HG03159 (cell line): ENCODE results near the gene UNC79.

Experiments used
- ATAC-seq: cut with Tn5 transposase; IDR thresholded peaks from one replicate; pipeline ENCODE4 v1.9.1; 2021; ENCODE audit warnings: mild to moderate bottlenecking, moderate library complexity; ENCODE audit not compliant: unreplicated experiment

The UNC79 gene

GRCh38 chr14:93723001-93723400 is 292.3 kb downstream of the UNC79 start:
- ATAC-seq, result no peak

DNA sequence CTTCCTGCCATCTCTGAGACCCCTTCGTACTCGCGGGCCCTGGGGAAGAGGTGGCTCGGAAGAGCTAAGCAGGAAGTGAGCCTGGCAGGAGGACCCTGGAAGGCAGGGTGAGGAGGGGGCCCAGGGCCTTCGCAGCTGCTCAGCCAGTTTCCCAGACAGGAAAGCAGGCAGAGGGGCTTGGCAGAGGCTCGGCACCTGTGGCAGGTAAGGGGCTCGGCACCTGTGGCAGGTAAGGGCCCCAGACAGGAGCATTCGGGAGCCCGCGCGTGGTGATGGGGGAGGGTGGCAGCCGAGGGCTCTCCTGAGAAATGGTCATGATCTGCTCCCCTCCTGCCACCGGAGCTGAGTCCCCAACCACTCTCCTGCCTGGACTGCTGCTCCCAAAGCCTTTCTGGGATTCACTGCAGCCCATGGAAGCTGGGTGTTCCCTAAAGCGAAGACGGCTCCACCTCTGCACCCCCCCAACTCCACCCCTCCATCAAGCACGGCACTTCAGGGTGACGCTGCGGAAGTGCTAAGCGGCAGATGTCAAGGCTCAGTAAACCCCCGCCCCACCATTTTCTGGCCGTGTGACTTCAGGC is 294.4 kb downstream of the UNC79 start:
- ATAC-seq, result no peak

DNA sequence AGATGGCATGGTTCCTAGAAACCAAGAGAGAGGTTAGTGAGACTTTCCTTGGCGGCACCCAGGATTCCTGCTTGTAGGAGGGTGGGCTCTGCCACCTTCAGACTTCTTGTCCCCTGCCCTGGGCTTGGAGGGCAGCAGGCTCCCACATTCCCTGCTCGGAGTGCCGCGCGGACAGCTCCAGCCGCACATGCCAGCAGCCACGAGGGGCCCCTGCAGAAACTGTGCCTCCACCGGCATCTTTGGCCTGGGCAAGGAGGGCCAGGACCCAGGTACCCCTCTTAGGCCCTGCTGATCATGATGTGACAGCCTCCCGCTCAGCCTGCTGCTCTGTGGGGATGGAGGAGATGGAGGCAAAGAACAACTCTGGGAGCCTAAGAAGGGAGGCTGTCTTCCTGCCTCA is 295.3 kb downstream of the UNC79 start:
- no peak for ATAC-seq

DNA sequence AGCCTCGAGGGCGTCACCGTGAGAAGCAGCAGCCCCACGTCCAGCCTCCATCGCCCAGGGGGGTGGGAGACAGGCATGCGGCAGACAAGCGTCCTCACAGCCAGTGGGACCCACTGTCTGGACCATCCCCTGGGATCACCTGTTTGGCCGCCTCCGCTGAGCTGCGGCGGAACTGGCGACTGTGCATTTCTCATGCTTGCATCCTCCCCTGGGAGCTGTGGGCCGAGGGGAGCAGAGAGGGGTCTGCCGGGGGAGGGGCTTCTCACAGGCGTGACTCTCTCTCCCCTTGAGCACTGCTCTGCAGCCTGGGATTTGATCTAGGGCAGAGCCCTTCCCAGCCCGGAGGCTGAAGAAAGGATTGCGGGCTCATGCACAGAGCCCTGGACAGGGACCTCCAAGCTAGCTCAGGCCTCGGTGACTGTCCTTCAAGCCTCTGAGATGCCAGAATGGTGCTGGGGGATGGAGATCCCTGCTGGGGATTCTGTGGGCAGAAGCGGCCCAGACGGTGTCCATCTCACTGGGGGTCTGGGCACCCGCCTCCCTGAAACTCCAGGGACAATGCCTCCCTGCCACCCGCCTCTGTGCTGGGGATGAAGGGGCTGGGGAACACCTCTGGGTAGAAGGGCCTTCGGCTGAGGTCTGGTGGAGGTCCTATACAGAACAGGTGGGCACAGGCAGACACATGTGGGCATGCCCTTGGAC is 296.5 kb downstream of the UNC79 start:
- ATAC-seq, result no peak

GRCh38 chr14:93727917-93728650 is 297.3 kb downstream of the UNC79 start:
- no peak for ATAC-seq

DNA sequence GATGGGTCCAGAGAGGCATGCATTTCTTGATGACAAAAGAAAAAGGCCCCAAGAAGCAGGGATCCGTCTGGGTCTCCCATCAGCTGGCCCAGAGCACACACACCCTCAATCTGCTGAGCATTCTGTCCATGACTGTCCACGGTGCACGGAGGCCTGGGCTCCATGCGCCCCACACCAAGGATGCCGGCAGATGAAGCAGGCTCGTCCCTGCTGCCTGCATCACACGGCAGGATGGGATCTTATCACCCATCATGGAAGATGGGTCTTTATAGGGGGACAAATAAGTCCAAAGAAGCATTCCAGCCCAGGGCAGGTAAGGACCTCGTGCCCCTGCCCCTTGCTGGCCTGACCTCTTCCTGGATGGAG is 297.9 kb downstream of the UNC79 start:
- ATAC-seq, result no peak

GRCh38 chr14:93729993-93730392 is 299.3 kb downstream of the UNC79 start:
- ATAC-seq, result no peak

GRCh38 chr14:93731753-93732152 is 301.0 kb downstream of the UNC79 start:
- no peak for ATAC-seq

- no peak for ATAC-seq
These were observed 301.8 kb downstream of the UNC79 start for GRCh38 chr14:93732524-93732923.

GRCh38 chr14:93733231-93733630 is 302.5 kb downstream of the UNC79 start:
- ATAC-seq, result no peak

DNA sequence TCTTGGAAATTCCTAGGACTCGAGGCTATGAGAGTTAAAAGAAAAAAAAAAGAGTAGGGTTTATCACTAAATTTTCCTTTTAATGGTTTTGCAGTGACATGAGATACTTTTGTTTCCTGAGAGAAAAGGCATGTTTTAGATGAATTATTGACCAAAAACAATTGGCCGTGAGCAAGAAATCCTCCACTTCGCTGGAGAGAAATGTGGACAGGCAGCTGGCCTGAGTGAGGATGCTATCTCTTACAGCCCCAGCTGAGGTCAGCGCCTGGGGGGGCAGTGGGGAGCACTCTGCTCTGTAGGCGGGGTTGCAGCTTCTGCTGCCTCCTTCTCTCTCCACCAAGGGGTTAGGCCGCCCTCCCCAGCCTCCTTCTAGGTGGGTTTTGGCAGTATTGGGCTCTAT is 302.9 kb downstream of the UNC79 start:
- no peak for ATAC-seq

GRCh38 chr14:93734086-93734822 is 303.5 kb downstream of the UNC79 start:
- no peak for ATAC-seq

GRCh38 chr14:93735206-93735605 is 304.5 kb downstream of the UNC79 start:
- no peak for ATAC-seq

DNA sequence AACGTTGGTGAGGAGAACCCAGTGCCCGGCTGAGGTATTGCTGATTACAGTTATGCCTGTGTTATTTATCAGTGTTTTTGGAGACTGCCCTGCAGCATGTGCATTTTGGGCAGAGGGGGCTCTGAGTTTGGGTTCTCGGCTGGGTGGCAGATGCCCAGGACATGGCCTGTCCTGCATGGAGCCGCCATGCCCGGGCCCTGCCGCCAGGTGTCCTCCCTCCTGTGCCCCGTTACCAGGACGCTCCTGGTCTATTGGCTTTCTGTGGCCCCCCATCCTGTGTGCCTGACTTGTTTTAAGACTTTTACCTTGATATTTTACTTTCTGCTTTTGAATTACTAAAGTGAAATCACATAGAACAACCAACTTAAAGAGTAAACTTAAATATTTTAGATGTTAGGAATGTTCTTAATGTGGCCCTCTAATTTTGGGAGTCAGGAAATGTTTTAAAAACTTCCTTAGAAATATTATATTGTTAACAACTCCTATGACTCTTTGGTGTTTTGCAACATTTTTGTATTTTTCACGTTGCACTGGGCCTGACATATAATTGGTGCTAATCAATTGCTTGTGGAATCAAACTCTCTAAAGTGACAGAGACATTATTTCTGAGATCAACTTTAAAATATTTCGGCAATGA is 305.8 kb downstream of the UNC79 start:
- ATAC-seq, result no peak

- ATAC-seq, result no peak
These were observed 306.9 kb downstream of the UNC79 start for GRCh38 chr14:93737634-93738033.

- no peak for ATAC-seq
These were observed 311.0 kb downstream of the UNC79 start for GRCh38 chr14:93741556-93742230.

GRCh38 chr14:93742761-93743160 is 312.0 kb downstream of the UNC79 start:
- ATAC-seq, result no peak

DNA sequence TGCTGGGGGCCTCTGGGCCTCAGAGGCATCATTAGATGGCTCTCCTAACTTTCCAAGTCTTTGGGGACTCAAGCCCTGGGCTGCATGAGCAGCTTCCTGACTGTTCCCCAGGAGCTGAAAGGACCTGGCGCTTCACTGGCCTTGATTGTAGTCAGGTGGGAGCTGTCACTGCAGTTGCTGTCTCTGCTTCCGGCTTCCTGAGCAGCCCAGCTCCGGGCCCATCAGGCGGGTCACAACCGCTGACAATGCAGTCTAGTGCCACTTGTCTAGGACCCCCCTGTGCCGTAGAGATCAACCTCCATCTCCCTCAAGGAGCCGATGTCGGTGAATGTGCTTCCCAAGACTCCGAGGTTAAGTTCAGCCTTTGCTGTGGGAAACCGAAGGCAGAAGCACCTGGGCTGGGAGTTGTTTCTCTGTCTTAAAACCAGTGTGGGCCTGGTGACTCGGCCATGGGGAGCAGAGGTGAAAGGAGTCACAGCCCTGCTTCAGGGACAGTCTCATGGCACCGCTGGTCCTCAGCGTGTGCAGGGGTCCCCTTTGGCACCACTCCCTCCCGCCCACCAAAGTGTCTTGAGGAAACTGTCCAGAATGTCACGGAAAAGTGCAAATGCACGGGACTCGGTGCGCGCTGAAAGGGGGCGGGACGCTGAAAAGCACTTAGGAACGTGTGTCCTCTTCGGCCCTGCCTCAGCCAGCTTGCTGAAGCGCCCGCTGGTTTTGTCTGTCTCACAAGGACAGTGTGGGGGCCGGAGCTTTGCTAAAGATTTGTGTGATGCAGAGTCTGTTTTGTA is 312.7 kb downstream of the UNC79 start:
- no peak for ATAC-seq

GRCh38 chr14:93744176-93744575 is 313.4 kb downstream of the UNC79 start:
- no peak for ATAC-seq

DNA sequence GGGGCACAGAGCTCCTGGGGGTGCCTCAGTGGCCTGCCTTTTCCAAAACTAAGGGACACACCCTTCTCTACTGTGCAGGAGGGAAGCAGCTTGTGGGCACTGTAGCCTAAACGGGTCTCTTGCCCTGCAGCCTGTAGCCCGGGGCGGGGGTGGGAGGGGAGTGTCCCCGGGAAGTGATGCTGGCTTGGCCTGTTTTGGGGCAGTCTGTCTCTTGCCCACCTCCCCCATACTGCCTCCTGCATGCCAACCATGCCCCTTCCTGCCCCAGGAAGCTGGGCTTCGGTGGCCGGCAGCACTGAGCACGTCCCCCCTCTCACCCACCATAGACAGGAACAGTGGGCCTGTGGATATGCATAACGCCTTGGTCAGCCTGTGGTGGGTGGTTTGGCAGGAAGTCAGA is 314.1 kb downstream of the UNC79 start:
- no peak for ATAC-seq
